DOHH2 (cell line): Measurements from ENCODE around the gene ZNF559.

Source experiments
- H3F3A ChIP-seq: fragments of 200-600 bp; sonication (generic), shearing (Covaris generic); 2 replicates; pipeline ENCODE4 v1.6.0; 2016; ENCODE audit warnings: antibody characterized with exemption, mild to moderate bottlenecking; ENCODE audit not compliant: control insufficient read depth, insufficient read depth
- H3K27ac ChIP-seq: fragments of 200-600 bp; sonication (generic); 2 replicates; pipeline ENCODE4 v1.5.1; 2014; ENCODE audit warnings: low read depth, mild to moderate bottlenecking, low read length, moderate library complexity
- H3K27me3 ChIP-seq: fragments of 200-600 bp; sonication (generic); 2 replicates; pipeline ENCODE4 v1.6.1; 2014; ENCODE audit warnings: mild to moderate bottlenecking, low read length, mixed read lengths; ENCODE audit not compliant: control insufficient read depth
- H3K36me3 ChIP-seq: fragments of 200-600 bp; sonication (generic); 2 replicates; pipeline ENCODE4 v1.6.1; 2014; ENCODE audit warnings: mild to moderate bottlenecking, low read length, moderate library complexity, mixed read lengths; ENCODE audit not compliant: control insufficient read depth
- H3K4me1 ChIP-seq: fragments of 200-600 bp; sonication (generic); 2 replicates; pipeline ENCODE4 v1.6.1; 2014; ENCODE audit warnings: mild to moderate bottlenecking, low read length, mixed read lengths; ENCODE audit not compliant: control insufficient read depth
- H3K4me2 ChIP-seq: fragments of 200-600 bp; sonication (generic); 2 replicates; pipeline ENCODE4 v1.6.0; 2014; ENCODE audit warnings: mild to moderate bottlenecking, low read length, moderate library complexity
- H3K4me3 ChIP-seq: fragments of 200-600 bp; sonication (generic); 2 replicates; pipeline ENCODE4 v1.5.1; 2014; ENCODE audit warnings: mild to moderate bottlenecking, low read length, mixed read lengths
- H3K79me2 ChIP-seq: fragments of 200-600 bp; sonication (generic); 2 replicates; pipeline ENCODE4 v1.6.1; 2014; ENCODE audit warnings: mild to moderate bottlenecking, low read length, mixed read lengths; ENCODE audit not compliant: control insufficient read depth
- H3K9me2 ChIP-seq: fragments of 200-600 bp; sonication (generic); replicated peaks from 2 replicates; pipeline ENCODE4 v1.6.1; 2014; ENCODE audit warnings: mild to moderate bottlenecking, low read length, mixed read lengths; ENCODE audit not compliant: control insufficient read depth
- H3K9me3 ChIP-seq: fragments of 200-600 bp; sonication (generic); 2 replicates; pipeline ENCODE4 v1.6.1; 2014; ENCODE audit warnings: antibody characterized with exemption, low read length, mixed read lengths; ENCODE audit not compliant: control insufficient read depth, insufficient read depth
- H4K20me1 ChIP-seq: fragments of 200-600 bp; sonication (generic); 2 replicates; pipeline ENCODE4 v1.6.0; 2014; ENCODE audit warnings: low read depth, mild to moderate bottlenecking, antibody characterized with exemption, low read length, moderate library complexity; ENCODE audit not compliant: control insufficient read depth, insufficient read depth
- CTCF ChIP-seq: fragments of 200-600 bp; sonication (generic); IDR thresholded peaks from one replicate; pipeline ENCODE4 v1.5.1; 2014; ENCODE audit warnings: antibody characterized with exemption, mild to moderate bottlenecking, low read depth, low read length; ENCODE audit not compliant: poor library complexity, severe bottlenecking
- EZH2phosphoT487 ChIP-seq: fragments of 200-600 bp; sonication (generic); IDR thresholded peaks from 2 replicates; pipeline ENCODE4 v1.6.1; 2017; ENCODE audit warnings: borderline replicate concordance, mild to moderate bottlenecking, antibody characterized with exemption, low read length, moderate library complexity, mixed read lengths

The ZNF559 gene

GRCh38 chr19:9309139-9309973 is 14.6 kb upstream of the ZNF559 start, which contains the start of gene ZNF699:
Gene ZNF699, minus strand, starts transcription at chr19:9309838. Its CDS starts 4,719 bp downstream, at chr19:9305119.
- no peaks in the 10 kb centered on the region for H3K9me2 ChIP-seq
- no peaks in the 10 kb centered on the region for H3K36me3 ChIP-seq
- H3F3A ChIP-seq = no peaks in the 10 kb centered on the region
- no peaks in the 10 kb centered on the region for H4K20me1 ChIP-seq
- peak within 1 kb of the TSS; percentile 83 for H3K27ac ChIP-seq
- peak within 1 kb of the TSS; percentile 52 for H3K4me2 ChIP-seq
- H3K27me3 ChIP-seq = no peaks in the 10 kb centered on the region
- peak within 1 kb of the TSS; percentile 75 for H3K4me3 ChIP-seq
- no peak for TF ChIP-seq EZH2phosphoT487
- TF ChIP-seq CTCF = no peak
- peaks cover 4% of the 10 kb centered on the region for H3K9me3 ChIP-seq
- H3K4me1 ChIP-seq = peaks cover 12% of the 10 kb centered on the region
- no peaks in the 10 kb centered on the region for H3K79me2 ChIP-seq

GRCh38 chr19:9309974-9310446 is 14.0 kb upstream of the ZNF559 start:
- Histone ChIP-seq H3K4me2 (peak overlapping the region; percentile 52), H3K27ac (peak overlapping the region; percentile 83), H3K79me2 (no peaks in the 10 kb centered on the region), H4K20me1 (no peaks in the 10 kb centered on the region), H3K4me3 (peak overlapping the region; percentile 75), H3K36me3 (no peaks in the 10 kb centered on the region), H3K4me1 (peaks cover 12% of the 10 kb centered on the region), H3K9me3 (peaks cover 4% of the 10 kb centered on the region), H3F3A (no peaks in the 10 kb centered on the region), H3K9me2 (no peaks in the 10 kb centered on the region), H3K27me3 (no peaks in the 10 kb centered on the region)
- TF ChIP-seq EZH2phosphoT487 (no peak), CTCF (no peak)

GRCh38 chr19:9313756-9314155 is 10.2 kb upstream of the ZNF559 start:
- peaks cover 4% of the 10 kb centered on the region for H3K9me3 ChIP-seq
- H3K4me2 ChIP-seq = no peak overlapping the region
- no peaks in the 10 kb centered on the region for H3F3A ChIP-seq
- H3K4me1 ChIP-seq = peaks cover 6% of the 10 kb centered on the region
- no peaks in the 10 kb centered on the region for H3K9me2 ChIP-seq
- no peaks in the 10 kb centered on the region for H4K20me1 ChIP-seq
- TF ChIP-seq EZH2phosphoT487 = no peak
- no peak for TF ChIP-seq CTCF
- no peaks in the 10 kb centered on the region for H3K36me3 ChIP-seq
- no peak overlapping the region for H3K27ac ChIP-seq
- no peaks in the 10 kb centered on the region for H3K79me2 ChIP-seq
- no peaks in the 10 kb centered on the region for H3K27me3 ChIP-seq
- no peak overlapping the region for H3K4me3 ChIP-seq
